Smooth muscle cell (in vitro differentiated cells): Measurements from ENCODE around the gene RBM8A. TPM values are rescaled to one million over a fixed set of nuclear protein-coding genes. Genes with fewer than 3 reads are reported as not detected.
A peak's percentile ranks its signal among the peaks of the same experiment; 100 is the strongest.

Experiments used
- DNase-seq: peaks from one replicate; lab custom pipeline; 2025; ENCODE audit not compliant: unreplicated experiment; lab: John Stamatoyannopoulos, UW
- H2AFZ ChIP-seq: fragments of 200-600 bp; sonication (generic); 2 replicates; pipeline ENCODE4 v1.6.0; 2016; ENCODE audit warnings: antibody characterized with exemption, low read depth, mild to moderate bottlenecking
- H3F3A ChIP-seq: fragments of 200-600 bp; sonication (generic); 2 replicates; pipeline ENCODE4 v1.6.0; 2017; ENCODE audit warnings: antibody characterized with exemption, low read depth
- H3K27ac ChIP-seq: fragments of 200-600 bp; sonication (generic); 2 replicates; pipeline ENCODE4 v1.5.1; 2016; ENCODE audit warnings: low read depth, mild to moderate bottlenecking
- H3K27me3 ChIP-seq: fragments of 200-600 bp; sonication (generic); 2 replicates; pipeline ENCODE4 v1.6.1; 2016; ENCODE audit warnings: low read depth, mild to moderate bottlenecking
- H3K36me3 ChIP-seq: fragments of 200-600 bp; sonication (generic); 2 replicates; pipeline ENCODE4 v1.5.1; 2016; ENCODE audit warnings: low read depth
- H3K4me1 ChIP-seq: fragments of 200-600 bp; sonication (generic); 2 replicates; pipeline ENCODE4 v1.5.1; 2016; ENCODE audit warnings: low read depth
- H3K4me2 ChIP-seq: fragments of 200-600 bp; sonication (generic); 2 replicates; pipeline ENCODE4 v1.6.0; 2016; ENCODE audit warnings: mild to moderate bottlenecking
- H3K4me3 ChIP-seq: fragments of 200-600 bp; sonication (generic); 2 replicates; pipeline ENCODE4 v1.5.1; 2016; ENCODE audit warnings: mild to moderate bottlenecking
- H3K79me2 ChIP-seq: fragments of 200-600 bp; sonication (generic); 2 replicates; pipeline ENCODE4 v1.6.0; 2016; ENCODE audit warnings: low read depth, mild to moderate bottlenecking
- H3K9ac ChIP-seq: fragments of 200-600 bp; sonication (generic); 2 replicates; pipeline ENCODE4 v1.6.0; 2016; ENCODE audit warnings: low read depth
- H3K9me3 ChIP-seq: fragments of 200-600 bp; sonication (generic); replicated peaks from 2 replicates; pipeline ENCODE4 v1.5.1; 2016; ENCODE audit warnings: low read depth
- H4K20me1 ChIP-seq: fragments of 200-600 bp; sonication (generic); 2 replicates; pipeline ENCODE4 v1.6.0; 2016; ENCODE audit warnings: low read depth
- CTCF ChIP-seq: fragments of 200-600 bp; sonication (generic); IDR thresholded peaks from 2 replicates; pipeline ENCODE4 v1.5.1; 2017; ENCODE audit warnings: borderline replicate concordance, mild to moderate bottlenecking, antibody characterized with exemption; ENCODE audit not compliant: insufficient read depth, poor library complexity, severe bottlenecking
- WGBS: methylation state at CpG from one replicate; pipeline ENCODE4 v1.1.7; 2016; ENCODE audit warnings: low lambda C conversion rate; 5-methylcytosine and 5-hydroxymethylcytosine counted together
- polyA plus RNA-seq: library from polyadenylated mRNA; unstranded; fragments of >200 nt; fragmentation: Nextera tagmentation; extraction: Ambion mirVana; gene quantifications from 2 replicates; pipeline ENCODE4 v1.2.1, GENCODE V29; 2016
- total RNA-seq: library from RNA; depleted of rRNA; stranded (reverse); fragments of >200 nt; gene quantifications from 2 replicates; pipeline ENCODE4 v1.2.3, GENCODE V29; 2014

Gene RBM8A
- total and polyA plus RNA-seq, 2 experiments from 2014 or later = 143 to 195 TPM

GRCh38 chr1:145974721-145975120 lies 47.4 kb upstream of the RBM8A start:
- no peak for DNase-seq
- 93% methylated on average over 7 of the region's 7 CpGs for WGBS
- no peak overlapping the region for H2AFZ ChIP-seq
- TF ChIP-seq CTCF = no peak
- H3K27me3 ChIP-seq = no peaks in the 10 kb centered on the region
- H3K27ac ChIP-seq = no peak overlapping the region
- no peaks in the 10 kb centered on the region for H3K79me2 ChIP-seq
- no peaks in the 10 kb centered on the region for H3K36me3 ChIP-seq
- H3K4me2 ChIP-seq = no peak overlapping the region
- no peak overlapping the region for H3K9ac ChIP-seq
- no peak overlapping the region for H3K4me3 ChIP-seq
- H3F3A ChIP-seq = peaks cover 7% of the 10 kb centered on the region
- H3K9me3 ChIP-seq = no peaks in the 10 kb centered on the region
- H4K20me1 ChIP-seq = no peaks in the 10 kb centered on the region
- peaks cover 18% of the 10 kb centered on the region for H3K4me1 ChIP-seq

GRCh38 chr1:145972580-145972979 lies 45.3 kb upstream of the RBM8A start:
- TF ChIP-seq CTCF = no peak
- no peak for DNase-seq
- Histone ChIP-seq H3K9ac (no peak overlapping the region), H3K79me2 (no peaks in the 10 kb centered on the region), H3F3A (no peaks in the 10 kb centered on the region), H3K4me2 (no peak overlapping the region), H3K27me3 (no peaks in the 10 kb centered on the region), H3K27ac (no peak overlapping the region), H3K9me3 (no peaks in the 10 kb centered on the region), H2AFZ (no peak overlapping the region), H3K4me3 (no peak overlapping the region), H3K4me1 (peaks cover under 1% of the 10 kb centered on the region), H4K20me1 (no peaks in the 10 kb centered on the region), H3K36me3 (no peaks in the 10 kb centered on the region)
- 85% methylated on average over 7 of the region's 7 CpGs for WGBS

- Histone ChIP-seq H3K4me1 (peaks cover 16% of the 10 kb centered on the region), H3K9me3 (no peaks in the 10 kb centered on the region), H4K20me1 (no peaks in the 10 kb centered on the region), H3K4me3 (no peak overlapping the region), H2AFZ (no peak overlapping the region), H3K9ac (no peak overlapping the region), H3K79me2 (no peaks in the 10 kb centered on the region), H3K36me3 (no peaks in the 10 kb centered on the region), H3F3A (peaks cover 7% of the 10 kb centered on the region), H3K27me3 (no peaks in the 10 kb centered on the region), H3K4me2 (no peak overlapping the region), H3K27ac (no peak overlapping the region)
- DNase-seq = no peak
- TF ChIP-seq CTCF = no peak
- 92% methylated on average over 2 of the region's 2 CpGs for WGBS
These were observed 40.0 kb upstream of the RBM8A start for GRCh38 chr1:145967288-145967687.

GRCh38 chr1:145965119-145965744 lies 37.9 kb upstream of the RBM8A start:
- Histone ChIP-seq H3K4me1 (peaks cover 26% of the 10 kb centered on the region), H3K9ac (peak overlapping the region; percentile 47), H4K20me1 (no peaks in the 10 kb centered on the region), H3K4me3 (peak overlapping the region; percentile 74), H3K79me2 (no peaks in the 10 kb centered on the region), H3K9me3 (no peaks in the 10 kb centered on the region), H3K36me3 (no peaks in the 10 kb centered on the region), H3K27me3 (no peaks in the 10 kb centered on the region), H3K27ac (no peak overlapping the region), H2AFZ (peak overlapping the region; percentile 84), H3K4me2 (peak overlapping the region; percentile 91), H3F3A (peaks cover 7% of the 10 kb centered on the region)
- WGBS = 29% methylated on average over 5 of the region's 5 CpGs
- no peak for TF ChIP-seq CTCF
- no peak for DNase-seq
